HFF-Myc (cell line): ENCODE results near the gene ANAPC4.
"Not testable (repeated sequence)": the region's sequence is repeated elsewhere in the genome, so short reads cannot be mapped to it uniquely, and the experiment has no call there.

Experiments
- DNase-seq: peaks from one replicate; pipeline ENCODE4 v3.0.0-alpha.2; 2011; ENCODE audit warnings: low read depth; ENCODE audit errors: extremely low read depth
- H3K4me3 ChIP-seq: replicated peaks from 2 replicates; pipeline ENCODE4 v1.5.1; 2011; ENCODE audit warnings: low read depth, mild to moderate bottlenecking, control low read depth, low read length
- TF ChIP-seq, protein P1 (sequence below): IDR thresholded peaks from 2 replicates; pipeline ENCODE4 v1.5.1; 2012; ENCODE audit warnings: mild to moderate bottlenecking, low read depth, low read length, control low read depth; ENCODE audit errors: missing control alignments

The ANAPC4 gene

DNA sequence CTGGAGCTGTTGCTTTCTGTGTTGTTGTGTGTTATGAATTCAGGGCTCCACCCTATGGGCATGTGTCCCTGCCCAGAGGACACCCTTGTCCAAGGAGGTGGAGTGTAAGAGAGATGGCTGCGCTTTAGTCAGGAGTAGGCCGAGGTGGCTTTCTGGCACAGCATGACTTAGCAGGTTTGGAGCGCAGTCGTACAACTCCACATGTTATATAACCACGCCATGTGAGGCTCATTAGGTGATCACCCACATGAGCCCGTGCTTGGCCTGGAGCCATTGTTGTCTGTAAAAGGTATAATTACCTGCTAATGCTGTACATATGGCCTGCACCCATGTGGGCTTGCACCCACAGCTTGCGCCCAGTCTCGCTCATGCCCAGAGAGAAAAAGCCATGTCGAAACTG lies 15.8 kb upstream of the ANAPC4 start:
- H3K4me3 ChIP-seq, result no peak overlapping the region
- DNase-seq, result no peak
- TF ChIP-seq, protein P1, sequence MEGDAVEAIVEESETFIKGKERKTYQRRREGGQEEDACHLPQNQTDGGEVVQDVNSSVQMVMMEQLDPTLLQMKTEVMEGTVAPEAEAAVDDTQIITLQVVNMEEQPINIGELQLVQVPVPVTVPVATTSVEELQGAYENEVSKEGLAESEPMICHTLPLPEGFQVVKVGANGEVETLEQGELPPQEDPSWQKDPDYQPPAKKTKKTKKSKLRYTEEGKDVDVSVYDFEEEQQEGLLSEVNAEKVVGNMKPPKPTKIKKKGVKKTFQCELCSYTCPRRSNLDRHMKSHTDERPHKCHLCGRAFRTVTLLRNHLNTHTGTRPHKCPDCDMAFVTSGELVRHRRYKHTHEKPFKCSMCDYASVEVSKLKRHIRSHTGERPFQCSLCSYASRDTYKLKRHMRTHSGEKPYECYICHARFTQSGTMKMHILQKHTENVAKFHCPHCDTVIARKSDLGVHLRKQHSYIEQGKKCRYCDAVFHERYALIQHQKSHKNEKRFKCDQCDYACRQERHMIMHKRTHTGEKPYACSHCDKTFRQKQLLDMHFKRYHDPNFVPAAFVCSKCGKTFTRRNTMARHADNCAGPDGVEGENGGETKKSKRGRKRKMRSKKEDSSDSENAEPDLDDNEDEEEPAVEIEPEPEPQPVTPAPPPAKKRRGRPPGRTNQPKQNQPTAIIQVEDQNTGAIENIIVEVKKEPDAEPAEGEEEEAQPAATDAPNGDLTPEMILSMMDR, result no peak

DNA sequence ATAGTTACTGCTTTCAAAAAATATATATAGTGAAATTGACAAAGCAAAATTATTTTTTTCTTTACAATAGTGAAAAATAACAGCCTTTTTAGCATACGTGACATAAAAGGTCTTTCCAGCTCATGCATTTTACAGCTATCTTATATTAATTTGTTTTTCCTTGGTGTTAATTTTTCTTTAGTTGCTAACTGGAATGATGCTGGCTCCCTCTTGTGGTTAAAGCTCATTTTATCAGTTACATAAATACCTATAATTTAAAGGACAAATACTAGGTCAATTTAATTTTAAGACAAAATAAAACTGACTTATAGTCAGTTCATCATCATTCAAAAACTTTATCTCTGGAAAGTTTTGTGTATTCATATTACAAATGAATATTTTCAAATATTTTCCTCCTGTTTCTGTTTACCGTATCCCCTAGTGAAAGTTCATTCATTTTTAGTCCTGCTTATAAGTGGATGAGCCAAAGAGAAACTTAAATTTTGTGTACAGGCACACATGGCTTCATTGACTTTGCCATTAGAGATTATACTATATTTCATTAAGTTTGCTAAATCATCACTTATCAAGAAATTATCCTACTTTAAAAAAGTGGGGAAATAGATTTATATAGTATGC lies 9.9 kb upstream of the ANAPC4 start:
- DNase-seq, result no peak
- TF ChIP-seq, protein P1, result peak; percentile 40
- H3K4me3 ChIP-seq, result no peak overlapping the region

DNA sequence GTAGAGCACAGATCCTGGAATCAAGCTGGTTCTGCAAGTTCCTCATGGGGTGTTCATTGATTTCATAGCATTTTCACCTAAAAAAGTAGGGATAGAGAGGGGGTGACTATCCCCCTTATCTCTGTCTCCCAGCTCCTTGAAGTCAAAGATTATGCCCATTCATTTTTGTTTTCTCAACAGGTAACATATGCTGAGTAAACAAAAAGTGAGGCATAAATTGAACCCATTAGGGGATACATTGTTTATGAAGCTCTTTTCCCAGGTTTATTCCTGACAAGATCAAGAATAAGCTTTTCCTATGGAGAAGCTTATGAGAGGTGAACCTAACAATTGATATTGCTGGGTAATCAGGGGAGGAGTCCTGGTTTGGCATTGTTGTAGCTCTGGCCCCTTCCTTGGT lies 9.2 kb upstream of the ANAPC4 start:
- DNase-seq, result no peak
- no peak overlapping the region for H3K4me3 ChIP-seq
- TF ChIP-seq, protein P1, result no peak

DNA sequence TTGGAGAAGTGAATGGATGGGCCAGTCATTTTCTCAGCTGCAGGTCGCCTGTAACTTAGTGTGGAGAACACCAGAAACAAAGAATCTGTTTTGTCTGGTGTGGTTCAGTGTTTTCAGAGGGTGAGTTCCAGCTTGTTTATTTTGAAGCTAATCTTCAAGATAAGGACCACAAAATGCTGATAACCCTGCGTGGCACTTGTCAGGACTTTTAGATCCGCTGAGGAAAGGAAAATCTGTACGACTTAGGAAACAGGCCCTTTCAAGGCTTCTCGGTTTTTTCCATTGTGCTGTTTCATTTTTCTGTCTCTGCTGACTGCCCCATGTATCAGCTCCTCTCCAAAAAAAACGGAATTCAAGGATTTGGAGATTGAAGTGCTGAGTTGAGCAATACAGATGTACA lies 8.7 kb upstream of the ANAPC4 start:
- H3K4me3 ChIP-seq, result no peak overlapping the region
- TF ChIP-seq, protein P1, result no peak
- DNase-seq, result no peak

DNA sequence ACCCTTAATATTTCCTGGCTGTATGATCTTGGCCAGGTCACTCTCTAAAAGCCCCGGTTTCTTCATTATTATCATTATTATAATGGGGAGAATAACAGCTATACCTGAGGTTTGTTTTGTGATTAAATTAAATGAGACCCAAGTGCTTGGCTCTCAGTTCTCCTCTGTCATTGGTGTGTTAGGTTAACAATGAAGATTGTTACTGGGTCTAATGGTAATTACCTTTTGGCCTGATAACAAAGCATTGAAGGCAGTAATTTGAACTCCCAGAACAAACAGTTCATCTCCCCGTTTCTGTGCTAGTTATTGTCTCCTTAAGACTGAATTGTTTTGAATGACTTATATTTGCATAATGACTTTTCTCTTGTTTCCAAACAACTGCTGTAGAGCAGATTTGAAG lies 6.8 kb upstream of the ANAPC4 start:
- no peak for DNase-seq
- TF ChIP-seq, protein P1, result no peak
- H3K4me3 ChIP-seq, result no peak overlapping the region

DNA sequence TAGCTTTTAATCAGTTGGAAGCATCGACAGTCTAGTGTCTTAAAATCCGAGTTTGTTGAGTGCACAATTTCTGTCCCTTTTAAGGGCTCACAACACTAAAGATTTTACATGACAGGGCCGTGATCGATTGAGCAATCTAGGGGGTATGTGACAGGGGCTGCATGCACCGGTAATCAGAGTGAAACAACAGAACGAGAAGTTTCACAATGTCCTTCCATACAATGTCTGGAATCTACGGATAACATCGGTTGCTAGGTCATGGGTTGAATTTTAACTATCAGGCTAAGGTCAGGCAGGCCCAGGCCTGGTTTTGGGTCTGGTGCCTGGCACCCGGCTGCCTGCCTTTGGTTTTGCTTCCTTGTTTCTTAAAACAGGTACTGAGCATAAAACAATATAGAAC lies 4.5 kb upstream of the ANAPC4 start:
- not testable (repeated sequence) for H3K4me3 ChIP-seq, DNase-seq

DNA sequence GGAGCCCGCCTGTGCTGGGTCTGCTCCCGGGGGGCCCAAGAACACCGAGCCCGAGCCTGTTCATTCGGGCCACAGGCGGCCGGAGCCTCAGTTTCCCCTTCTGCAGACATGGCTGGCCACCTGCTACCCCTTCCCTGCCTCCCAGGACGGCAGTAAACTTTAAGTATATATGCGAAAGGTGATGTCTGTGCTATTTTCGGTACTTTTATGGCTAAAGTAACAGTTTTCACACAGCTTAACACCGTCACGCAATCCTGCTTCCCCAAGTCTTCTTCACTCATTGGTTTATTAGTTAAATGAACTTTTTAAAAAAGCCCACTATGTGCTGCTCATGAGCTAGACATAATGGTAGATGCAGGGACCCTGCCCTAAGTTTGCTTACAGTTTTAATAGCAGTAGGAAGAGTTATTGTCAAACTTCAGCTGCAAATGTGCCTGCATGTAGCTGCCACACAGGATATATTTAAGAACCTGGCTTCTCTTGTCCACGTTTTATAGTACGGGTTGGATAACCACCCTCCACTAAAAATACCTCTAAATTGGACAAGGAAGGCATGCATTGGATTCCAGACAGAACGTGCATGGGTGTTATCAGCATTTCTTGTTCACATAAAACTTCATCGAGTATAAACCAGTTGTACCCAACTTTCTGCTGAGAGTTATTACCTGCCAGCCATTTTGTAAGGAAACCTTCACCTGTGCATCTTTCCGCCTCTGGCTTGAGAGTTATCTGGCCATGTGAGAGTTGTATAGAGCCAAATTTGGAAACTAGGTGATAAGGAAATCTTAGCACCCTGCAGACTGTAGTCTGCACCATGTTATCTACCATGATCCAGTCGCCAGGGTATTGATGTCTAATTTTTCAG lies 741 bp downstream of the ANAPC4 start:
- TF ChIP-seq, protein P1, result no peak
- peak overlapping the region; percentile 89 for H3K4me3 ChIP-seq
- no peak for DNase-seq
